Neuronal stem cell (in vitro differentiated cells): ENCODE data around the gene FOXD3. TPM values are rescaled to one million over a fixed set of nuclear protein-coding genes. Genes with fewer than 3 reads are reported as not detected.

ENCODE experiments used
- DNase-seq: peaks from one replicate; pipeline ENCODE4 v3.0.0-alpha.2; 2013; ENCODE audit warnings: low spot score
- H2AFZ ChIP-seq: one replicate; pipeline ENCODE4 v1.6.1; 2013; ENCODE audit warnings: mild to moderate bottlenecking, low read length, inconsistent platforms
- H2AK5ac ChIP-seq: 2 replicates; pipeline ENCODE4 v1.6.1; 2013; ENCODE audit warnings: low read depth, mild to moderate bottlenecking, inconsistent platforms, low read length, moderate library complexity, mixed read lengths
- H2BK120ac ChIP-seq: 2 replicates; pipeline ENCODE4 v1.6.1; 2013; ENCODE audit warnings: low read depth, mild to moderate bottlenecking, inconsistent platforms, low read length, moderate library complexity, mixed read lengths
- H2BK12ac ChIP-seq: one replicate; pipeline ENCODE4 v1.6.1; 2013; ENCODE audit warnings: low read length, inconsistent platforms
- H2BK15ac ChIP-seq: 2 replicates; pipeline ENCODE4 v1.6.1; 2013; ENCODE audit warnings: mild to moderate bottlenecking, low read length, inconsistent platforms, mixed read lengths
- H2BK5ac ChIP-seq: one replicate; pipeline ENCODE4 v1.6.1; 2013; ENCODE audit warnings: inconsistent platforms, mild to moderate bottlenecking, low read length, moderate library complexity
- H3K14ac ChIP-seq: one replicate; pipeline ENCODE4 v1.6.1; 2013; ENCODE audit warnings: low read length, inconsistent platforms
- H3K18ac ChIP-seq: 2 replicates; pipeline ENCODE4 v1.6.1; 2013; ENCODE audit warnings: low read length, inconsistent platforms
- H3K23ac ChIP-seq: 2 replicates; pipeline ENCODE4 v1.6.1; 2013; ENCODE audit warnings: low read depth, mild to moderate bottlenecking, mixed read lengths, low read length, inconsistent platforms; ENCODE audit not compliant: poor library complexity
- H3K27ac ChIP-seq: replicated peaks from 3 replicates; pipeline ENCODE4 v1.5.1; 2013; ENCODE audit warnings: low read length, inconsistent platforms
- H3K27me3 ChIP-seq, 3 experiments: 2 replicates each; pipeline ENCODE4 v1.6.1; 2013; ENCODE audit warnings: low read length in 3 of 3, mild to moderate bottlenecking in 2 of 3, inconsistent platforms in 1 of 3, low read depth in 1 of 3, mixed read lengths in 1 of 3, moderate library complexity in 1 of 3; ENCODE audit not compliant: control insufficient read depth in 3 of 3, insufficient read depth in 3 of 3
- H3K36me3 ChIP-seq, 2 donors: replicated peaks in 1 of 2; 2 replicates each; pipeline ENCODE4 v1.6.1; 2013; ENCODE audit warnings: low read length in 2 of 2; ENCODE audit not compliant: control insufficient read depth in 2 of 2, insufficient read depth in 2 of 2
- H3K4ac ChIP-seq: 2 replicates; pipeline ENCODE4 v1.6.1; 2013; ENCODE audit warnings: inconsistent platforms, mild to moderate bottlenecking, low read length, moderate library complexity
- H3K4me1 ChIP-seq, 2 donors: 1 replicate in 1 of 2; 2 replicates in 1 of 2; pipeline ENCODE4 v1.6.1; 2013; ENCODE audit warnings: low read length in 2 of 2, low read depth in 1 of 2; ENCODE audit not compliant: control insufficient read depth in 2 of 2, insufficient read depth in 1 of 2
- H3K4me2 ChIP-seq: one replicate; pipeline ENCODE4 v1.6.1; 2013; ENCODE audit warnings: mild to moderate bottlenecking, low read length, inconsistent platforms; ENCODE audit not compliant: insufficient read depth, poor library complexity, severe bottlenecking
- H3K4me3 ChIP-seq, 2 donors: 2 replicates each; pipeline ENCODE4 v1.5.1; 2013; ENCODE audit warnings: low read length in 2 of 2, mild to moderate bottlenecking in 2 of 2, inconsistent platforms in 1 of 2, moderate library complexity in 1 of 2
- H3K79me1 ChIP-seq: one replicate; pipeline ENCODE4 v1.6.1; 2013; ENCODE audit warnings: low read depth, mild to moderate bottlenecking, inconsistent platforms, low read length, moderate library complexity
- H3K9ac ChIP-seq: one replicate; pipeline ENCODE4 v1.6.1; 2013; ENCODE audit warnings: mild to moderate bottlenecking, low read depth, low read length, inconsistent platforms; ENCODE audit not compliant: poor library complexity
- H3K9me3 ChIP-seq, 2 donors: replicated peaks in 1 of 2; 2 replicates each; pipeline versions ENCODE3 to v1.6.1; 2013; ENCODE audit warnings: low read length in 2 of 2, mild to moderate bottlenecking in 2 of 2, inconsistent platforms in 1 of 2, low read depth in 1 of 2, mixed read lengths in 1 of 2, moderate library complexity in 1 of 2; ENCODE audit not compliant: control insufficient read depth in 2 of 2, insufficient read depth in 1 of 2
- H4K8ac ChIP-seq: one replicate; pipeline ENCODE4 v1.6.1; 2013; ENCODE audit warnings: low read depth, mild to moderate bottlenecking, inconsistent platforms, low read length, moderate library complexity
- H4K91ac ChIP-seq: one replicate; pipeline ENCODE4 v1.6.1; 2013; ENCODE audit warnings: low read length, low read depth, mild to moderate bottlenecking, inconsistent platforms; ENCODE audit not compliant: poor library complexity
- WGBS, 2 donors: extraction: QIAGEN DNeasy Blood & Tissue Kit; methylation state at CpG; one replicate each; pipeline ENCODE4 v1.1.7; 2013; ENCODE audit warnings: missing lambda C conversion rate in 2 of 2, mixed read lengths in 1 of 2; ENCODE audit not compliant: insufficient read length in 2 of 2, insufficient replicate concordance in 1 of 2; ENCODE audit errors: extremely low coverage in 2 of 2; 5-methylcytosine and 5-hydroxymethylcytosine counted together
- polyA plus RNA-seq, 2 experiments: library from polyadenylated mRNA; stranded (reverse); fragments of 200-250 nt; gene quantifications; one replicate each; pipeline ENCODE4 v1.2.3, GENCODE V29; 2013

The FOXD3 gene
- not detected for polyA plus RNA-seq (2013, experiment 1 of 2)
- polyA plus RNA-seq (2013, experiment 2 of 2) = not detected

DNA sequence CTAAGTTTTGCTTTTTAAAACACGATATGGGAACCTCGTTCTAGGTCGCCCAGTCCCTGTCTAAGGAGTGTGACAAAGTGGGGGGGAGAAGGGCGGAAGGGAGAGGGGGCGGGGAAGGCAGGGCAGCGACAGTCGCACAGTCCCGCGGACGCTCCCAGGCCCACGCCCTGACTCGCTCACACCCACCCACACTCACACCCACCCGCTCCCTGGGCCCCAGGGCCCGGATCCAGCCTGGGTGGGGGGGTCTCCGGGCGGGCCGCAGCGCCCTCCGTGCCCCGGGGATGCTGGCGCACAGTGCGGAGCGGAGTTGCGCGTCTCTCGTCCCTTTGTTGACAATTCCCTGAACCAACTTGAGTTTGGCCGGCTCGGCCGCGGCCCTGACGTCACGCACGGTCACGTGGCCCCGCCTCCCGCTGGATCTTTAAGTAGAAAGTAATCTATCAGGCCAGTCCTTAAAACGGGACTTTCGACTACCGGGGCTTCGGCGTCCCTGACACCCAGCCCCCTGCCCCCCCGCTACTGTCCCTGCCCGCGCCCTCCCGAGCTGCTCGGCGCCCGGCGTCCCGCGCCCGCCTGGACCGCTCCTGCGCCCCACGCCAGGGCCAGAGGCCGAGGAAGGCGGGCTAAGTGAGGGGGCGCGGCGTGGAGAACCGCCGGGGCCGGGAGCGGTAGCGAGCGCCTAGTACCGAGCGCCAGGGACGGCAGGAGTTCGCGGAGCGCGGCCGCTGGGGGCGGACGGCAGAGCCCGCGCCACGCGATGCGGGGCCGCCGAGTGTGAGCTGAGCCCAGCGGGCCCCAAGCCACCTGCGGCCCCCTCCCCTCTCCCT lies at the start of gene FOXD3:
TSS of gene FOXD3 (plus strand) at position 454 of the 830 bp plus-strand sequence. CDS start 492 bp downstream, outside the sequence.
- Histone ChIP-seq H3K4me1 (peaks cover 0 to 2% of the 10 kb centered on the region in 2 donors), H2BK5ac (peak within 1 kb of the TSS; percentile 35), H2BK15ac (no peak within 1 kb of the TSS), H3K18ac (peak within 1 kb of the TSS; percentile 80), H3K4ac (no peak within 1 kb of the TSS), H2AK5ac (peak within 1 kb of the TSS; percentile 62), H3K36me3 (no peaks in the 10 kb centered on the region), H3K23ac (peak within 1 kb of the TSS; percentile 92), H3K27me3 (peaks cover 68 to 100% (median 91%) of the 10 kb centered on the region in 3 experiments), H2BK12ac (no peak within 1 kb of the TSS), H3K27ac (no peak within 1 kb of the TSS), H4K91ac (no peak within 1 kb of the TSS), H4K8ac (no peak within 1 kb of the TSS), H3K9me3 (peaks cover 0 to 3% of the 10 kb centered on the region in 2 donors), H3K4me2 (peak within 1 kb of the TSS; percentile 96), H3K4me3 (peak within 1 kb of the TSS; percentile 43 to 75), H3K9ac (peak within 1 kb of the TSS; percentile 37), H2AFZ (peak within 1 kb of the TSS; percentile 99), H3K14ac (no peak within 1 kb of the TSS), H3K79me1 (no peaks in the 10 kb centered on the region), H2BK120ac (no peak within 1 kb of the TSS)
- no CpG with 5 or more reads among the region's 85 CpGs for WGBS, 2 donors
- peak; percentile 72 for DNase-seq

DNA sequence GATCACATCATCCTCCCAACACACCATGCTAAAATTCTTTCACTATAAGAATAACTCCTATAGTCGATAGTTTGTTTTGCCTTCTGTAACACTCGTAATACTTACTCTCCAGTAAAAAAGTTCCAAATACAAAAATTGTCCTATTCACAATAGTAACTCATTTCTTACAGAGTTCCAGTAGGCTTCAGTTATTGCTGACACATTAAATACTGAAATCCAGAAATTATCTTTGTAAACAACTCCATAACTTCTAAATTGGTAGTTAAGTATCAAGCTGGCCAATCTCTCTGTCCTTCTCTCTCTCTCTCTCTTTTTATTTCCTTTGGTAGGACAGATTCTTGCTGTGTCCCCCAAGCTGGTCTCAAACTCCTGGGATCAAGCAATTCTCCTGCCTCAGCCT lies 49.6 kb upstream of the FOXD3 start:
- Histone ChIP-seq H3K9me3 (no peaks in the 10 kb centered on the region), H3K4me1 (peaks cover 0 to 7% of the 10 kb centered on the region in 2 donors), H4K91ac (no peak overlapping the region), H3K27ac (no peak overlapping the region), H3K36me3 (no peaks in the 10 kb centered on the region), H2BK120ac (no peak overlapping the region), H3K4me2 (no peak overlapping the region), H3K23ac (no peak overlapping the region), H2AK5ac (no peak overlapping the region), H3K18ac (no peak overlapping the region), H2AFZ (no peak overlapping the region), H4K8ac (no peak overlapping the region), H3K9ac (no peak overlapping the region), H3K27me3 (peaks cover 0 to 22% (median 10%) of the 10 kb centered on the region in 3 experiments), H2BK5ac (no peak overlapping the region), H2BK15ac (no peak overlapping the region), H3K4ac (no peak overlapping the region), H3K4me3 (no peak overlapping the region), H3K14ac (no peak overlapping the region), H3K79me1 (no peaks in the 10 kb centered on the region), H2BK12ac (no peak overlapping the region)
- WGBS, 2 donors = no CpG with 5 or more reads among the region's 2 CpGs
- no peak for DNase-seq

DNA sequence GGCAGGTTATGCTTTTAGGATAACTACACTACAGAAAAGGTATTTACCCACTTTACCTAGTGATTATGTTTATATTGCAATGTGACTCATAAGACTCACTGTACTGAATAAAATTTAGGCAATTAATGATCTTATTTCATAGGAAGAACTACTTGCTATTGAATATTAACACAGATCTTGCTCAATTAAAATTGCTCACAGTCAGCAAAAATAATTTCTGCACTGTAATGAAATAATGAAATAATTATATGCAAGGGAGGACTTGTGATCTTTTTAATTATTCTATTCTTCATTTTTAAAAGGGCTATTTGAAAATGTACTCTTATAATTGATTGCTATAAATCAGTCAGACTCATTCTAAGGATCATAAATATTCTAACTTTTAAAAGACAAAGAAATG lies 48.0 kb upstream of the FOXD3 start:
- no peak overlapping the region for H3K18ac ChIP-seq
- no peak overlapping the region for H3K4ac ChIP-seq
- H3K4me3 ChIP-seq = no peak overlapping the region
- no peak overlapping the region for H3K4me2 ChIP-seq
- no peak overlapping the region for H2BK12ac ChIP-seq
- no peak overlapping the region for H3K23ac ChIP-seq
- no peak overlapping the region for H4K91ac ChIP-seq
- H3K36me3 ChIP-seq = no peaks in the 10 kb centered on the region
- no peak overlapping the region for H4K8ac ChIP-seq
- H3K4me1 ChIP-seq = peaks cover 0 to 7% of the 10 kb centered on the region in 2 donors
- DNase-seq = no peak
- H3K9ac ChIP-seq = no peak overlapping the region
- no peak overlapping the region for H2BK15ac ChIP-seq
- no peaks in the 10 kb centered on the region for H3K9me3 ChIP-seq
- H2BK120ac ChIP-seq = no peak overlapping the region
- H2AK5ac ChIP-seq = no peak overlapping the region
- no peak overlapping the region for H2AFZ ChIP-seq
- H2BK5ac ChIP-seq = no peak overlapping the region
- H3K27ac ChIP-seq = no peak overlapping the region
- H3K27me3 ChIP-seq = peaks cover 0 to 23% (median 16%) of the 10 kb centered on the region in 3 experiments
- no peak overlapping the region for H3K14ac ChIP-seq
- H3K79me1 ChIP-seq = no peaks in the 10 kb centered on the region

DNA sequence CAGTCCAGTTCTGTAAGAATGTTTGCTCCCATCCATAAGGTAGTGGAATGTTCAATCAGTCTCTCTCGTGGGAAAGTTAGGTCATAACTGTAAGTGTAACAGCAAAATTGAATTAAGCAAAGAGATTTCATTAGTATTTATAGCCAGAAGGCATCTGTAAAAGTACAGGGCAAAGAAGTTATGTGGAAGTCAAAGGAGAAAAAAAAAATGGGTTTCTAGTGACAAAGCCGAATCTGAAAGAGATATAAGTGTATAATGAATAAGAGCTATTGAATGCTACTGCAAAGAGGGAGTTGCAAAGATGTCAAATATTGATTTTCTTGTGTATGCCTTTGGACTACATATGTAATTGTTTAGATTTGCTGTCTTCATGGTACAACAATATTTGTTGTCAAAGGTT lies 47.4 kb upstream of the FOXD3 start:
- H2BK5ac ChIP-seq = no peak overlapping the region

More for the DNA sequence above, 47.4 kb upstream of the FOXD3 start:
- no peak overlapping the region for H2AFZ ChIP-seq
- peaks cover 0 to 7% of the 10 kb centered on the region in 2 donors for H3K4me1 ChIP-seq
- no peaks in the 10 kb centered on the region for H3K79me1 ChIP-seq
- no peaks in the 10 kb centered on the region for H3K9me3 ChIP-seq
- H4K91ac ChIP-seq = no peak overlapping the region
- H4K8ac ChIP-seq = no peak overlapping the region
- H3K4ac ChIP-seq = no peak overlapping the region
- H2BK15ac ChIP-seq = no peak overlapping the region
- no peak overlapping the region for H3K4me3 ChIP-seq
- DNase-seq = no peak
- no peak overlapping the region for H3K14ac ChIP-seq
- H3K27ac ChIP-seq = no peak overlapping the region
- peaks cover 0 to 23% (median 18%) of the 10 kb centered on the region in 3 experiments for H3K27me3 ChIP-seq
- H2BK120ac ChIP-seq = no peak overlapping the region
- H3K18ac ChIP-seq = no peak overlapping the region
- H3K36me3 ChIP-seq = no peaks in the 10 kb centered on the region
- H3K4me2 ChIP-seq = no peak overlapping the region
- H2BK12ac ChIP-seq = no peak overlapping the region
- H3K9ac ChIP-seq = no peak overlapping the region
- no peak overlapping the region for H2AK5ac ChIP-seq
- WGBS, 2 donors = no CpG with 5 or more reads among the region's 2 CpGs
- H3K23ac ChIP-seq = no peak overlapping the region
